Parathyroid adenoma (tissue), 2 donors: ENCODE data around the gene CDH4.

Experiments
- H2AFZ ChIP-seq: fragments of 300-600 bp; sonication (generic); one replicate; pipeline ENCODE4 v1.7.0; 2017; ENCODE audit warnings: antibody characterized with exemption, mild to moderate bottlenecking
- H3K27ac ChIP-seq: fragments of 300-600 bp; sonication (generic); one replicate; pipeline ENCODE4 v1.7.0; 2017
- H3K27me3 ChIP-seq: fragments of 300-600 bp; sonication (generic); one replicate; pipeline ENCODE4 v1.7.0; 2017; ENCODE audit warnings: low read length; ENCODE audit not compliant: control insufficient read depth, insufficient read depth
- H3K36me3 ChIP-seq: fragments of 300-600 bp; sonication (generic); one replicate; pipeline ENCODE4 v1.7.0; 2017; ENCODE audit warnings: low read length; ENCODE audit not compliant: control insufficient read depth, insufficient read depth
- H3K4me1 ChIP-seq: fragments of 300-600 bp; sonication (generic); one replicate; pipeline ENCODE4 v1.7.0; 2017; ENCODE audit warnings: control low read depth
- H3K4me2 ChIP-seq: fragments of 300-600 bp; sonication (generic); one replicate; pipeline ENCODE4 v1.7.0; 2017; ENCODE audit warnings: low read length
- H3K4me3 ChIP-seq: fragments of 300-600 bp; sonication (generic); one replicate; pipeline ENCODE4 v1.7.0; 2017; ENCODE audit warnings: low read depth, low read length
- H3K79me2 ChIP-seq: fragments of 300-600 bp; sonication (generic); one replicate; pipeline ENCODE4 v1.7.0; 2017; ENCODE audit warnings: control low read depth
- H3K9ac ChIP-seq: fragments of 300-600 bp; sonication (generic); one replicate; pipeline ENCODE4 v1.7.0; 2017; ENCODE audit warnings: mild to moderate bottlenecking
- H3K9me3 ChIP-seq: fragments of 300-600 bp; sonication (generic); one replicate; pipeline ENCODE4 v1.7.0; 2017; ENCODE audit warnings: low read length; ENCODE audit not compliant: control insufficient read depth
- CTCF ChIP-seq: fragments of 300-600 bp; sonication (generic); IDR thresholded peaks from one replicate; pipeline ENCODE4 v1.7.0; 2017; ENCODE audit warnings: antibody characterized with exemption, mild to moderate bottlenecking
- donor health status: primary hyperparathyroidism.

The CDH4 gene

GRCh38 chr20:61785567-61785816 lies 533.4 kb downstream of the CDH4 start:
- Histone ChIP-seq H3K79me2 (no peaks in the 10 kb centered on the region), H3K4me3 (no peak overlapping the region), H2AFZ (no peak overlapping the region), H3K4me2 (no peak overlapping the region), H3K27me3 (no peaks in the 10 kb centered on the region), H3K4me1 (no peaks in the 10 kb centered on the region), H3K9me3 (no peaks in the 10 kb centered on the region), H3K9ac (no peak overlapping the region), H3K36me3 (no peaks in the 10 kb centered on the region), H3K27ac (no peak overlapping the region)
- TF ChIP-seq CTCF, result no peak

- Histone ChIP-seq H2AFZ (no peak overlapping the region), H3K9me3 (no peaks in the 10 kb centered on the region), H3K27ac (no peak overlapping the region), H3K79me2 (no peaks in the 10 kb centered on the region), H3K4me1 (no peaks in the 10 kb centered on the region), H3K27me3 (no peaks in the 10 kb centered on the region), H3K9ac (no peak overlapping the region), H3K4me2 (no peak overlapping the region), H3K36me3 (no peaks in the 10 kb centered on the region), H3K4me3 (no peak overlapping the region)
- TF ChIP-seq CTCF, result no peak
Measured at GRCh38 chr20:61786230-61786629, 534.2 kb downstream of the CDH4 start.

GRCh38 chr20:61788343-61788742 lies 536.3 kb downstream of the CDH4 start:
- Histone ChIP-seq H3K79me2 (no peaks in the 10 kb centered on the region), H3K27ac (no peak overlapping the region), H3K27me3 (no peaks in the 10 kb centered on the region), H3K36me3 (no peaks in the 10 kb centered on the region), H3K4me3 (no peak overlapping the region), H2AFZ (no peak overlapping the region), H3K4me1 (no peaks in the 10 kb centered on the region), H3K4me2 (no peak overlapping the region), H3K9ac (no peak overlapping the region), H3K9me3 (no peaks in the 10 kb centered on the region)
- no peak for TF ChIP-seq CTCF

GRCh38 chr20:61789329-61789728 lies 537.3 kb downstream of the CDH4 start:
- H3K9ac ChIP-seq, result no peak overlapping the region
- no peak overlapping the region for H2AFZ ChIP-seq
- no peak overlapping the region for H3K4me2 ChIP-seq
- TF ChIP-seq CTCF, result no peak
- H3K9me3 ChIP-seq, result no peaks in the 10 kb centered on the region
- no peaks in the 10 kb centered on the region for H3K79me2 ChIP-seq
- H3K27me3 ChIP-seq, result no peaks in the 10 kb centered on the region
- no peaks in the 10 kb centered on the region for H3K36me3 ChIP-seq
- H3K27ac ChIP-seq, result no peak overlapping the region
- H3K4me1 ChIP-seq, result no peaks in the 10 kb centered on the region
- H3K4me3 ChIP-seq, result no peak overlapping the region

GRCh38 chr20:61790116-61790827 lies 538.2 kb downstream of the CDH4 start:
- no peaks in the 10 kb centered on the region for H3K4me1 ChIP-seq
- H2AFZ ChIP-seq, result no peak overlapping the region
- no peak overlapping the region for H3K4me2 ChIP-seq
- no peaks in the 10 kb centered on the region for H3K36me3 ChIP-seq
- H3K79me2 ChIP-seq, result no peaks in the 10 kb centered on the region
- TF ChIP-seq CTCF, result no peak
- no peaks in the 10 kb centered on the region for H3K9me3 ChIP-seq
- no peaks in the 10 kb centered on the region for H3K27me3 ChIP-seq
- no peak overlapping the region for H3K9ac ChIP-seq
- H3K27ac ChIP-seq, result no peak overlapping the region
- no peak overlapping the region for H3K4me3 ChIP-seq
